ENCODE results near the gene DDX41.

The DDX41 gene

DNA sequence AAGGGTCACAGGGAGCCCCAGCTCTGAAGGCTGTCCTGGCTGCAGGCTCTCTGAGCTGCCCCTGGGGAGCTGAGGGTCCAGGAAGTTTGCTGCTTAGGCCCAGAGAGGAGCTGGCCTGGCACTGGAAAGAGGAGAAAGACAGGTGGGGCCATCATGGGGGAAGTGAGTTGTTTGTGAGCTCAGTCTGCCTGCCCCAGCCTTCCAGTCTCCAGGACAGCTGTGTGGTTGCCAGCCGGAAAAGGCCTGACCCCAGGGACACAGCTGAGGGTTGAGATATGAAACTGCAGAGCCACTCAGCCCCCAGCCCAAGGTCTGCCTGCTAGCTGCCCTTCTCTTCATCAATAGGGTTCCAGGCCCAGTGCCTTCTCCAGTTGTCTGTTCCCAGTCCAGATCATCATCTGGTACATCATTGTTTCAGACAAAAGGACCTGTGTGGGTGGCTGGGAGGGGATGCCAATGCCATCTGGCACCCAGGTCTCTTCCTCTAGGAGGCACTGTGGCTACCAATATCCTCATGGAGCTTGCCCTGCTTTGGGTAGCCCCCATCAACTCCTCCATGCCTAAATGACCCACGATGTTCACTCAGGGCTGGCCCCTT, 4.3 kb upstream of the DDX41 start:
- Histone ChIP-seq H2AFZ (ENCODE audit: low read depth) (no peak overlapping the region), H3K4me3 (IDR thresholded peaks at IDR 0.05; ENCODE audit: insufficient read depth, low read depth, low read length) (no peak overlapping the region), H4K20me1 (ENCODE audit: insufficient read depth) (no peaks in the 10 kb centered on the region), H3K27me3 (ENCODE audit: insufficient read depth, low read depth) (no peaks in the 10 kb centered on the region), H3K27ac (no peak overlapping the region), H3K4me1 (ENCODE audit: low read depth, poor library complexity, severe bottlenecking) (peaks cover 3% of the 10 kb centered on the region), H3K4me2 (no peak overlapping the region), H3K9ac (no peak overlapping the region), H3K79me2 (ENCODE audit: insufficient read depth, low read depth) (0 out of 2 replicates have a peak, but pooled peaks cover 3% of the 10 kb centered on the region), H3K36me3 (ENCODE audit: insufficient read depth) (no peaks in the 10 kb centered on the region)
- TF ChIP-seq, protein P1, sequence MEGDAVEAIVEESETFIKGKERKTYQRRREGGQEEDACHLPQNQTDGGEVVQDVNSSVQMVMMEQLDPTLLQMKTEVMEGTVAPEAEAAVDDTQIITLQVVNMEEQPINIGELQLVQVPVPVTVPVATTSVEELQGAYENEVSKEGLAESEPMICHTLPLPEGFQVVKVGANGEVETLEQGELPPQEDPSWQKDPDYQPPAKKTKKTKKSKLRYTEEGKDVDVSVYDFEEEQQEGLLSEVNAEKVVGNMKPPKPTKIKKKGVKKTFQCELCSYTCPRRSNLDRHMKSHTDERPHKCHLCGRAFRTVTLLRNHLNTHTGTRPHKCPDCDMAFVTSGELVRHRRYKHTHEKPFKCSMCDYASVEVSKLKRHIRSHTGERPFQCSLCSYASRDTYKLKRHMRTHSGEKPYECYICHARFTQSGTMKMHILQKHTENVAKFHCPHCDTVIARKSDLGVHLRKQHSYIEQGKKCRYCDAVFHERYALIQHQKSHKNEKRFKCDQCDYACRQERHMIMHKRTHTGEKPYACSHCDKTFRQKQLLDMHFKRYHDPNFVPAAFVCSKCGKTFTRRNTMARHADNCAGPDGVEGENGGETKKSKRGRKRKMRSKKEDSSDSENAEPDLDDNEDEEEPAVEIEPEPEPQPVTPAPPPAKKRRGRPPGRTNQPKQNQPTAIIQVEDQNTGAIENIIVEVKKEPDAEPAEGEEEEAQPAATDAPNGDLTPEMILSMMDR (conservative IDR thresholded peaks at IDR 0.05; ENCODE audit: low read depth, low read length), result no peak

GRCh38 chr5:177520271-177520670, 3.5 kb upstream of the DDX41 start:
- Histone ChIP-seq H3K79me2 (ENCODE audit: insufficient read depth, low read depth) (0 out of 2 replicates have a peak, but pooled peaks cover 8% of the 10 kb centered on the region), H3K4me1 (ENCODE audit: low read depth, poor library complexity, severe bottlenecking) (peaks cover 3% of the 10 kb centered on the region), H3K27me3 (ENCODE audit: insufficient read depth, low read depth) (no peaks in the 10 kb centered on the region), H4K20me1 (ENCODE audit: insufficient read depth) (no peaks in the 10 kb centered on the region), H3K27ac (no peak overlapping the region), H2AFZ (ENCODE audit: low read depth) (no peak overlapping the region), H3K36me3 (ENCODE audit: insufficient read depth) (no peaks in the 10 kb centered on the region), H3K4me2 (no peak overlapping the region), H3K9ac (no peak overlapping the region), H3K4me3 (IDR thresholded peaks at IDR 0.05; ENCODE audit: insufficient read depth, low read depth, low read length) (no peak overlapping the region)
- TF ChIP-seq, protein P1 (conservative IDR thresholded peaks at IDR 0.05; ENCODE audit: low read depth, low read length), result no peak

DNA sequence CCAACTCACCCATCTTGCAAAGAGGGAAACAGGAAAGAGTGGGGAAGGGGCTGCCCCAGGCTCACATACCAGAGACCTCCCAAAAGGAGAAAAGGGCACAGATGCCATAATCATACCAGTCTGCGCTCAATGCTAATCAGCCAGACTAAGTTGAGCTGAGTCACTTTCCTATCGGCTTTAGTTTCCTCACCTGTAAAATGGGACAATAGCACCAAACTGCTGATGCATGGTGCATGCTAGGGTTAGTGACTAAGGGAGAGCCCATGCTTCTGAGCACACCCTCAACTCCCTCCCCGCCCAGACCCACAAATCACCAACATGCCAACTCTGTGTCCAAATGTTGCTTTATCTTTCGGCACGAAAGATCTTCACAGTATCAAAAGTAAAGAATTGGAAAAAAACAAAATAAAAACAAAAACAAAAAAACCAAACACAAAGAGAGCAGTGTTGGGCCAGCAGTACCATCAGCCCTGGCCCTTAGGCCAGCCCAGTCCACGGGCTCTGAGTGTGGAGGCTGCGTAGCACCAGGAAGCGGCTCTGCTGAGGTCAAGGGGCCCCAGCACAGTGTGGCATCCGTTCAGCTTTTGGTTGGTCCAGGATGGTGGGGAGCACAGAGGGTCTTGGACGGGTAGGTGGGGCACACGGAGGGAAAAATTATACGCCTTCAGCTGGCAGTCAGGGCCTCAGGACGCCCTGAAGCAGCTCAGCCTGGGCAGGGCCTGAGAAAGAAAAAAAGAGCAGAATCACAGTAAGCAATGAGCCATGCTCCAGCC, 2.9 kb upstream of the DDX41 start:
- no peaks in the 10 kb centered on the region for H3K27me3 ChIP-seq (ENCODE audit: insufficient read depth, low read depth)
- no peak overlapping the region for H3K9ac ChIP-seq
- TF ChIP-seq, protein P1 (conservative IDR thresholded peaks at IDR 0.05; ENCODE audit: low read depth, low read length), result no peak
- peaks cover 3% of the 10 kb centered on the region for H3K4me1 ChIP-seq (ENCODE audit: low read depth, poor library complexity, severe bottlenecking)
- H4K20me1 ChIP-seq (ENCODE audit: insufficient read depth), result no peaks in the 10 kb centered on the region
- H3K4me3 ChIP-seq (IDR thresholded peaks at IDR 0.05; ENCODE audit: insufficient read depth, low read depth, low read length), result no peak overlapping the region
- H3K79me2 ChIP-seq (ENCODE audit: insufficient read depth, low read depth), result 0 out of 2 replicates have a peak, but pooled peaks cover 8% of the 10 kb centered on the region
- H3K27ac ChIP-seq, result no peak overlapping the region
- no peak overlapping the region for H2AFZ ChIP-seq (ENCODE audit: low read depth)
- H3K4me2 ChIP-seq, result no peak overlapping the region
- no peaks in the 10 kb centered on the region for H3K36me3 ChIP-seq (ENCODE audit: insufficient read depth)

GRCh38 chr5:177515580-177515979, 1.2 kb downstream of the DDX41 start:
- Histone ChIP-seq H3K4me2 (peak overlapping the region; percentile 66), H3K27me3 (ENCODE audit: insufficient read depth, low read depth) (no peaks in the 10 kb centered on the region), H3K36me3 (ENCODE audit: insufficient read depth) (no peaks in the 10 kb centered on the region), H3K27ac (no peak overlapping the region), H3K4me3 (IDR thresholded peaks at IDR 0.05; ENCODE audit: insufficient read depth, low read depth, low read length) (no peak overlapping the region), H4K20me1 (ENCODE audit: insufficient read depth) (no peaks in the 10 kb centered on the region), H2AFZ (ENCODE audit: low read depth) (no peak overlapping the region), H3K79me2 (ENCODE audit: insufficient read depth, low read depth) (0 out of 2 replicates have a peak, but pooled peaks cover 8% of the 10 kb centered on the region), H3K9ac (no peak overlapping the region), H3K4me1 (ENCODE audit: low read depth, poor library complexity, severe bottlenecking) (peaks cover 3% of the 10 kb centered on the region)
- TF ChIP-seq, protein P1 (conservative IDR thresholded peaks at IDR 0.05; ENCODE audit: low read depth, low read length), result no peak
